ENCODE measurements around the gene TNFSF12.

The TNFSF12 gene

GRCh38 chr17:7575959-7576358 lies 27.1 kb downstream of the TNFSF12 start:
- H3K4me3 ChIP-seq (ENCODE audit: low read length): peak overlapping the region; percentile 91
- DNase-seq (ENCODE audit: low read depth): no peak
- TF ChIP-seq CTCF (IDR thresholded peaks at IDR 0.05; ENCODE audit: insufficient read depth, low read depth, low read length, missing control alignments): no peak

GRCh38 chr17:7576432-7576937 lies 27.6 kb downstream of the TNFSF12 start:
- H3K4me3 ChIP-seq (ENCODE audit: low read length): no peak overlapping the region
- DNase-seq (ENCODE audit: low read depth): no peak
- no peak for TF ChIP-seq CTCF (IDR thresholded peaks at IDR 0.05; ENCODE audit: insufficient read depth, low read depth, low read length, missing control alignments)

- DNase-seq (ENCODE audit: low read depth): no peak
- no peak for TF ChIP-seq CTCF (IDR thresholded peaks at IDR 0.05; ENCODE audit: insufficient read depth, low read depth, low read length, missing control alignments)
- no peak overlapping the region for H3K4me3 ChIP-seq (ENCODE audit: low read length)
These were observed 28.7 kb downstream of the TNFSF12 start for GRCh38 chr17:7577327-7578199.

GRCh38 chr17:7579001-7579833 lies 30.4 kb downstream of the TNFSF12 start, which contains the start of gene CD68:
CD68 (plus strand) TSS chr17:7579638; CDS start chr17:7579678, 40 bp downstream.
- no peak for TF ChIP-seq CTCF (IDR thresholded peaks at IDR 0.05; ENCODE audit: insufficient read depth, low read depth, low read length, missing control alignments)
- peak; percentile 98 for DNase-seq (ENCODE audit: low read depth)
- peak within 1 kb of the TSS; percentile 35 for H3K4me3 ChIP-seq (ENCODE audit: low read length)

- peak overlapping the region; percentile 35 for H3K4me3 ChIP-seq (ENCODE audit: low read length)
- no peak for TF ChIP-seq CTCF (IDR thresholded peaks at IDR 0.05; ENCODE audit: insufficient read depth, low read depth, low read length, missing control alignments)
- no peak for DNase-seq (ENCODE audit: low read depth)
These were observed 31.2 kb downstream of the TNFSF12 start for GRCh38 chr17:7579834-7580603.
